GM12864 (cell line): Measurements from ENCODE around the gene TNIK.
"Not testable (repeated sequence)": the region's sequence is repeated elsewhere in the genome, so short reads cannot be mapped to it uniquely, and the experiment has no call there.

Source experiments
- DNase-seq: peaks from one replicate; pipeline ENCODE4 v3.0.0-alpha.2; 2011; ENCODE audit warnings: low read depth
- H3K4me3 ChIP-seq: 2 replicates; pipeline ENCODE4 v1.5.1; 2011; ENCODE audit warnings: mild to moderate bottlenecking, low read depth, low read length, control low read depth
- CTCF ChIP-seq: IDR thresholded peaks from 2 replicates; pipeline ENCODE4 v1.5.1; 2011; ENCODE audit warnings: low read depth, mild to moderate bottlenecking, moderate library complexity, low read length, control low read depth, inconsistent platforms; ENCODE audit errors: missing control alignments

The TNIK gene

DNA sequence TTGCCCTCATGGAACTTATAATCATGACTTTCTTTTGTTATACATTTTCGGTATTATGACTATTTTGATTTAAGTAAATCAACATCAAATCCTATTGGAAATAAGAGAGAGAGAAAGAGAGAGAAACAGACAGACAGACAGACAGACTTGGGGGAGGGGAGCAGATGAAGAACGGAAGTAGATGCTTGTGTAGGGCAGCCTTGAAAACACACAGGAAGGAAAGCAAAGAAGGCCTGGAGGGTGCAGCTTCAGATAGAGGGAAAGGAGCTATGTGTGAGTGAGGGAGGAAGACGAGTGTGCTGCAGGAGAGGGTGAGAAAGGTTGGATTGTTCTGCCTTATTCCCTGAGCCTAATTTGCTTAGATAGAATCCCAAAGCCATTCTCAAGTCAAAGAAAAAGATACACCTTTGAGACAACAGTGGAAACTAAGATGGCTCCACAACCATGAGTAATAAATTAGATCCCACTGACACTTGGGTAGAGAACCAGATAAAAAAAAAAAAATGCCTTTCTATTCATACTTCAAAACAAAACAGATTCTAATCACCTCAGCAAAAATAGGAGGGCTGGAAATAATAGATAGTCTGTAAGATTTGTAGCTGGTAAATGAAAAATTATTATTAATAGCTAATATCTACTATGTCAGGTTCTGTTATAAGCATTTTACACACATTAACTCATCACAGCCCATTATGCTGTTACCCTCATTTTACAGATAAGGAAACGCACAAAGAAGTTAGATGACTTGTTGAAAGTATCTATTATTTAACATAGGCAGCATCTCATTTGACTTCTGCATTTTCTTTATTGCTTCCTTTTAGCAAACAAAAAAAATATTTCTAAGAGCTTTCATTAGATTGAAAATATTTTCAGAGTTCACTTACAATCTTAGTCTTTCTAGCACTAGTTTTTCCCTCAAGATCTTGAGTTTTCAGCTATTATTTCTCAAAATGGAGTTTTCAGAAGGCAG is 214.1 kb downstream of the TNIK start:
- H3K4me3 ChIP-seq, result no peak overlapping the region
- DNase-seq, result no peak
- TF ChIP-seq CTCF, result no peak

DNA sequence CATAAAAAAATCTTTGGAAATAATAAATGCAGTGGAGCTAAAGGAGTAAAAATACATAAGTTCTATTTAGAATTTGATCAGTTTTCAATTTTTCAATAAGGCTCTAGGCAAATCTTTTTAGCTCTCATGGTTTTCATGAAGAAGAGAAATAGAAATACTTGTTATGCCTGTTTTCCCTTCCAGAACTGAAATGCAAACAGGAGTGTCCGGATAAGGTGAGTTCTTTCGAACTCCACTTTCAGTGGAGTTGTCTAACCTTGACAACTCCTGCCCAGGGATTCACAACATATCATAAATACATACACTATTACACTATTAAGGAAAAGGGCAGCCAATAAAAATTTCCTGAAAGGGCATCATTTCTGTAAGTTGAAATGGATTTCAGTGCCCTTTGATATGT is 217.3 kb downstream of the TNIK start:
- no peak overlapping the region for H3K4me3 ChIP-seq
- no peak for TF ChIP-seq CTCF
- DNase-seq, result no peak

- no peak for DNase-seq
- H3K4me3 ChIP-seq, result no peak overlapping the region
- TF ChIP-seq CTCF, result no peak
Measured at GRCh38 chr3:171242170-171242569, 218.0 kb downstream of the TNIK start.

DNA sequence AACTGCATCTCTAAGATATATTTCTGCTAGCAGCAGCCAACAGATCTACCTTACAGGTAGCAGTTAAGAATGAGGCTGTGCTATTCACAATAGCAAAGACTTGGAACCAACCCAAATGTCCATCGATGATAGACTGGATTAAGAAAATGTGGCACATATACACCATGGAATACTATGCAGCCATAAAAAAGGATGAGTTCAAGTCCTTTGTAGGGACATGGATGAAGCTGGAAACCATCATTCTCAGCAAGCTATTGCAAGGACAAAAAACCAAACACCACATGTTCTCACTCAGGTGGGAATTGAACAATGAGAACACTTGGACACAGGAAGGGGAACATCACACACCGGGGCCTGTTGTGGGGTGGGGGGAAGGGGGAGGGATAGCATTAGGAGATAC is 218.6 kb downstream of the TNIK start:
- H3K4me3 ChIP-seq, DNase-seq: not testable (repeated sequence)

GRCh38 chr3:171240504-171240835 is 219.7 kb downstream of the TNIK start:
- DNase-seq, result no peak
- H3K4me3 ChIP-seq, result no peak overlapping the region
- TF ChIP-seq CTCF, result no peak

GRCh38 chr3:171239757-171240503 is 220.3 kb downstream of the TNIK start:
- H3K4me3 ChIP-seq, result no peak overlapping the region
- no peak for DNase-seq
- no peak for TF ChIP-seq CTCF

GRCh38 chr3:171237009-171237385 is 223.2 kb downstream of the TNIK start:
- TF ChIP-seq CTCF, result no peak
- DNase-seq, result no peak
- no peak overlapping the region for H3K4me3 ChIP-seq
